HCT116 (cell line): ENCODE measurements around the gene TEX48. TPM values are rescaled to one million over a fixed set of nuclear protein-coding genes. Genes with fewer than 3 reads are reported as not detected.

Source experiments
- ATAC-seq: fragments of 200-7000 bp; cut with Tn5 transposase; 2 replicates; pipeline ENCODE4 v1.9.1; 2020; ENCODE audit warnings: mild to moderate bottlenecking, moderate library complexity
- BruUV-seq: library from RNA; stranded (reverse); fragments of 400-500 nt; replicated peaks from 2 replicates; lab custom pipeline; 2021; lab: Mats Ljungman, UMichigan
- CTCF ChIA-PET: fragments of 300-600 bp; sonication (Branson Sonifier 250); formaldehyde crosslinking; loops from one replicate; lab custom pipeline; 2021; ENCODE audit warnings: antibody characterized with exemption; lab: Charles Lee
- POLR2A ChIA-PET: fragments of 300-600, 350-600 bp; sonication (Branson Sonifier 250); formaldehyde crosslinking; loops from one replicate; lab custom pipeline; 2021; ENCODE audit warnings: antibody characterized with exemption; lab: Charles Lee
- RAD21 ChIA-PET, 2 experiments: fragments of 300-600 bp; sonication (Branson Sonifier 250); formaldehyde crosslinking; loops; one replicate each; lab custom pipeline; 2023; ENCODE audit warnings: low total read pairs in 2 of 2; ENCODE audit not compliant: uncharacterized antibody in 2 of 2, unreplicated experiment in 2 of 2, low non-redundant PET in 1 of 2; lab: Charles Lee
- DNase-seq: peaks from one replicate; pipeline ENCODE4 v3.0.0-alpha.2; 2010; ENCODE audit warnings: low read depth, low spot score
- H2AFZ ChIP-seq: fragments of 200-600 bp; shearing (Covaris generic), sonication (generic); 2 replicates; pipeline ENCODE4 v1.6.1; 2017; ENCODE audit warnings: low read depth, mixed run types, mixed read lengths, antibody characterized with exemption, low read length; ENCODE audit not compliant: poor library complexity, severe bottlenecking
- H3K27ac ChIP-seq: 2 replicates; pipeline ENCODE4 v1.5.1; 2012; ENCODE audit warnings: low read depth, low read length
- H3K27me3 ChIP-seq: fragments of 200-600 bp; sonication (generic); 2 replicates; pipeline ENCODE4 v1.6.1; 2016; ENCODE audit warnings: mixed run types, low read length, mixed read lengths; ENCODE audit not compliant: insufficient read depth
- H3K36me3 ChIP-seq, 2 experiments: fragments of 200-500 bp in 1 of 2; fragments of 200-600 bp in 1 of 2; sonication (Bioruptor generic) in 1 of 2; sonication (generic) in 1 of 2; 2 replicates each; pipeline versions ENCODE4 v1.5.1 to v1.6.1; 2014 to 2016; ENCODE audit warnings: low read length in 2 of 2, inconsistent platforms in 1 of 2, mixed read lengths in 1 of 2, mixed run types in 1 of 2; ENCODE audit not compliant: insufficient read depth in 2 of 2, control insufficient read depth in 1 of 2
- H3K4me1 ChIP-seq, 2 experiments: fragments of 200-600 bp in 1 of 2; sonication (generic) in 1 of 2; 2 replicates each; pipeline versions ENCODE4 v1.5.1 to v1.6.1; 2012 to 2017; ENCODE audit warnings: low read length in 2 of 2, inconsistent platforms in 1 of 2, mild to moderate bottlenecking in 1 of 2, mixed read lengths in 1 of 2, mixed run types in 1 of 2, moderate library complexity in 1 of 2; ENCODE audit not compliant: insufficient read depth in 2 of 2, control insufficient read depth in 1 of 2
- H3K4me2 ChIP-seq: fragments of 200-600 bp; sonication (generic); 2 replicates; pipeline ENCODE4 v1.6.1; 2017; ENCODE audit warnings: mixed run types, low read length, mixed read lengths
- H3K4me3 ChIP-seq, 2 experiments: fragments of 200-600 bp in 1 of 2; sonication (generic) in 1 of 2; replicated peaks in 1 of 2; 2 replicates each; pipeline ENCODE4 v1.5.1; 2011 to 2016; ENCODE audit warnings: low read length in 2 of 2, control low read depth in 1 of 2, low read depth in 1 of 2, mild to moderate bottlenecking in 1 of 2, mixed read lengths in 1 of 2, mixed run types in 1 of 2
- H3K79me2 ChIP-seq: fragments of 200-600 bp; sonication (generic); 2 replicates; pipeline ENCODE4 v1.6.1; 2017; ENCODE audit warnings: mild to moderate bottlenecking, mixed run types, low read length, moderate library complexity, mixed read lengths; ENCODE audit not compliant: insufficient read depth
- H3K9ac ChIP-seq: fragments of 200-600 bp; sonication (generic); 2 replicates; pipeline ENCODE4 v1.6.1; 2016; ENCODE audit warnings: low read length, mixed read lengths
- H3K9me2 ChIP-seq: fragments of 200-600 bp; sonication (generic), shearing (Covaris generic); 2 replicates; pipeline ENCODE4 v1.6.1; 2017; ENCODE audit warnings: mixed run types, mild to moderate bottlenecking, moderate library complexity; ENCODE audit not compliant: insufficient read depth
- H3K9me3 ChIP-seq, 2 experiments: fragments of 200-500 bp in 1 of 2; fragments of 200-600 bp in 1 of 2; sonication (Bioruptor generic) in 1 of 2; sonication (generic) in 1 of 2; 2 replicates each; pipeline ENCODE4 v1.6.1; 2014 to 2017; ENCODE audit warnings: low read length in 2 of 2, mixed read lengths in 2 of 2, inconsistent platforms in 1 of 2, low read depth in 1 of 2, mild to moderate bottlenecking in 1 of 2, mixed run types in 1 of 2, moderate library complexity in 1 of 2; ENCODE audit not compliant: control insufficient read depth in 1 of 2, insufficient read depth in 1 of 2
- H4K20me1 ChIP-seq: fragments of 200-600 bp; sonication (generic), shearing (Covaris generic); 2 replicates; pipeline ENCODE4 v1.6.1; 2017; ENCODE audit warnings: mixed run types, mild to moderate bottlenecking, moderate library complexity; ENCODE audit not compliant: insufficient read depth
- CEBPB ChIP-seq: IDR thresholded peaks from 2 replicates; pipeline ENCODE4 v1.6.1; 2012; ENCODE audit warnings: low read depth
- EGR1 ChIP-seq: IDR thresholded peaks from 2 replicates; pipeline ENCODE4 v1.6.1; 2012; ENCODE audit warnings: low read depth
- ELF1 ChIP-seq: IDR thresholded peaks from 2 replicates; pipeline ENCODE4 v1.6.1; 2012; ENCODE audit warnings: low read depth, borderline replicate concordance
- JUND ChIP-seq: IDR thresholded peaks from 2 replicates; pipeline ENCODE4 v1.6.1; 2012
- POLR2A ChIP-seq: IDR thresholded peaks from 2 replicates; pipeline ENCODE4 v1.7.0; 2011; ENCODE audit warnings: borderline replicate concordance; ENCODE audit not compliant: insufficient read depth, insufficient read length; ENCODE audit errors: extremely low read depth
- RAD21 ChIP-seq: IDR thresholded peaks from 2 replicates; pipeline ENCODE4 v1.6.1; 2012; ENCODE audit warnings: low read depth, mild to moderate bottlenecking
- REST ChIP-seq: IDR thresholded peaks from 2 replicates; pipeline ENCODE4 v1.6.1; 2012; ENCODE audit warnings: low read depth
- SIN3A ChIP-seq: IDR thresholded peaks from 2 replicates; pipeline ENCODE4 v1.6.1; 2012; ENCODE audit warnings: low read depth
- SRF ChIP-seq: IDR thresholded peaks from 2 replicates; pipeline ENCODE4 v1.6.1; 2012; ENCODE audit warnings: low read depth
- ZBTB33 ChIP-seq: IDR thresholded peaks from 2 replicates; pipeline ENCODE4 v1.6.1; 2011; ENCODE audit warnings: mild to moderate bottlenecking, low read length, moderate library complexity; ENCODE audit not compliant: insufficient replicate concordance; ENCODE audit errors: extremely low read depth
- ZNF274 ChIP-seq: fragments of 200-500 bp; sonication (Bioruptor generic); IDR thresholded peaks from 2 replicates; pipeline ENCODE4 v1.6.1; 2014; ENCODE audit warnings: mild to moderate bottlenecking, low read depth, low read length, inconsistent platforms
- intact Hi-C: fragments of 100-400 bp; cut with micrococcal nuclease; formaldehyde crosslinking; loops from 2 replicates; pipeline ENCODE4 v1.10.0; 2022
- total RNA-seq: library from RNA; stranded (reverse); gene quantifications from one replicate; pipeline ENCODE4 v1.2.1, GENCODE V29; 2021; ENCODE audit not compliant: unreplicated experiment

The TEX48 gene
- total RNA-seq, 1 experiment from 2014 or later = not detected

DNA sequence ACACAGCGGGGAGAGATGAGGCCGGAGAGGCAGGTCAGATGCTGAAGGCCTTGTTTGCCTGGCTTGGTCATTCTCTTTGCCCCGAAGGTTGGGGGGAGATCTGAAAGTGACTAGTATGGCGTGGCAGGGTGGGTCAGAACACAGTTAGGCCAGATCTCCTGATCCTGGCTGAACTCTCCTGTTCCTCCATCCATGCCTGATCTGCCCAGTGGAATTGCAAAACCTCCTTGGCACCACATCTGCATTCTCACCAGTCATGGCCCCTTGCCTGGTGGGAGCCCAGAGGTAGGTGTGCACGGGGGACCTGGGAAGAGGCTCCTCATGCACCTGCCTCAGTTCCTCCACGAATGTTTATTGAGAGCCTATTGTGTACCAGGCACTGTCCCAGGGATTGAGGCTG lies 47.6 kb downstream of the TEX48 start:
- H3K9ac ChIP-seq = no peak overlapping the region
- H3K4me1 ChIP-seq = peaks cover 0 to 3% of the 10 kb centered on the region in 2 experiments; a peak in 1 of 4 replicates
- BruUV-seq = no TSS peak
- intact Hi-C loops = no loop called here
- H3K27me3 ChIP-seq = no peaks in the 10 kb centered on the region
- H3K27ac ChIP-seq = no peak overlapping the region
- TF ChIP-seq ZNF274 (no peak), ELF1 (no peak), SIN3A (no peak), SRF (no peak), EGR1 (no peak), JUND (no peak), POLR2A (no peak), ZBTB33 (no peak), CEBPB (no peak), RAD21 (no peak), REST (no peak)
- H3K9me3 ChIP-seq = no peaks in the 10 kb centered on the region
- CTCF ChIA-PET = no interaction called here
- H4K20me1 ChIP-seq = no peaks in the 10 kb centered on the region
- no peaks in the 10 kb centered on the region for H3K36me3 ChIP-seq
- POLR2A ChIA-PET = no interaction called here
- H3K79me2 ChIP-seq = no peaks in the 10 kb centered on the region
- ATAC-seq = no peak
- no peak overlapping the region for H2AFZ ChIP-seq
- H3K9me2 ChIP-seq = no peaks in the 10 kb centered on the region
- no peak for DNase-seq
- H3K4me3 ChIP-seq = no peak overlapping the region
- RAD21 ChIA-PET = no interaction called here
- no peak overlapping the region for H3K4me2 ChIP-seq
